Measurements from ENCODE around the gene JUNB. TPM values are rescaled to one million over a fixed set of nuclear protein-coding genes. Genes with fewer than 3 reads are reported as not detected.

Gene JUNB
- total and polyA plus RNA-seq, 2 of the 13 experiments (the other 11 are each of a cell fraction or from before 2014, with no cell fraction given) = 7.7 to 8.2 TPM

GRCh38 chr19:12793290-12794195, 2.3 kb downstream of the JUNB start (continued):
- no peak; the same call in 1 of the 2 replicates for TF ChIP-seq DZIP1 (CRISPR knock-in tag; IDR thresholded peaks at IDR 0.05)
- TF ChIP-seq NCOA5 (CRISPR knock-in tag; IDR thresholded peaks at IDR 0.05) = no peak
- TF ChIP-seq ZNF354B (CRISPR knock-in tag; IDR thresholded peaks at IDR 0.05) = no peak
- no peak for TF ChIP-seq ZNF644 (CRISPR knock-in tag; IDR thresholded peaks at IDR 0.05; ENCODE audit: low read depth)
- TF ChIP-seq SNAPC5 (CRISPR knock-in tag; IDR thresholded peaks at IDR 0.05; ENCODE audit: borderline replicate concordance) = no peak
- TF ChIP-seq PPARG (CRISPR knock-in tag; conservative IDR thresholded peaks at IDR 0.05) = peak; percentile 55; the same call in 1 of the 2 replicates
- TF ChIP-seq MED13 (CRISPR knock-in tag; IDR thresholded peaks at IDR 0.05) = peak; percentile 28; the same call in 1 of the 2 replicates
- TF ChIP-seq SRF (IDR thresholded peaks at IDR 0.05; ENCODE audit: low read depth, low read length) = peak; percentile 100
- no peak for TF ChIP-seq ZNF740 (CRISPR knock-in tag; IDR thresholded peaks at IDR 0.05)
- no peak for TF ChIP-seq ZNF143 (CRISPR knock-in tag; IDR thresholded peaks at IDR 0.05)
- 0 out of 2 replicates have a peak, but pooled peaks have one; percentile 6 for TF ChIP-seq ZBTB33 (CRISPR knock-in tag; IDR thresholded peaks at IDR 0.05)
- TF ChIP-seq FOXK2 (IDR thresholded peaks at IDR 0.05) = no peak
- TF ChIP-seq MLXIP (CRISPR knock-in tag; IDR thresholded peaks at IDR 0.05; ENCODE audit: borderline replicate concordance) = no peak
- TF ChIP-seq HMG20A (CRISPR knock-in tag; IDR thresholded peaks at IDR 0.05; ENCODE audit: borderline replicate concordance) = no peak
- TF ChIP-seq HDAC1 (CRISPR knock-in tag; IDR thresholded peaks at IDR 0.05) = peak; percentile 91
- TF ChIP-seq ZNF382 (CRISPR knock-in tag; IDR thresholded peaks at IDR 0.05; ENCODE audit: borderline replicate concordance) = no peak
- TF ChIP-seq ZBTB8A (CRISPR knock-in tag; IDR thresholded peaks at IDR 0.05; ENCODE audit: borderline replicate concordance, low read depth) = peak; percentile 31; the same call in 1 of the 2 replicates
- no peak for TF ChIP-seq SAFB2 (CRISPR knock-in tag; IDR thresholded peaks at IDR 0.05; ENCODE audit: borderline replicate concordance, low read depth)
- TF ChIP-seq TMF1 (CRISPR knock-in tag; IDR thresholded peaks at IDR 0.05; ENCODE audit: low read depth) = no peak
- TF ChIP-seq ZNF501 (CRISPR knock-in tag; IDR thresholded peaks at IDR 0.05) = peak; percentile 67; the same call in 1 of the 2 replicates
- TF ChIP-seq ONECUT2 (CRISPR knock-in tag; IDR thresholded peaks at IDR 0.05) = no peak
- no peak for TF ChIP-seq ZNF235 (CRISPR knock-in tag; IDR thresholded peaks at IDR 0.05; ENCODE audit: borderline replicate concordance)

All from HepG2 (cell line).